ENCODE data around the gene SEC16B.

The SEC16B gene

DNA sequence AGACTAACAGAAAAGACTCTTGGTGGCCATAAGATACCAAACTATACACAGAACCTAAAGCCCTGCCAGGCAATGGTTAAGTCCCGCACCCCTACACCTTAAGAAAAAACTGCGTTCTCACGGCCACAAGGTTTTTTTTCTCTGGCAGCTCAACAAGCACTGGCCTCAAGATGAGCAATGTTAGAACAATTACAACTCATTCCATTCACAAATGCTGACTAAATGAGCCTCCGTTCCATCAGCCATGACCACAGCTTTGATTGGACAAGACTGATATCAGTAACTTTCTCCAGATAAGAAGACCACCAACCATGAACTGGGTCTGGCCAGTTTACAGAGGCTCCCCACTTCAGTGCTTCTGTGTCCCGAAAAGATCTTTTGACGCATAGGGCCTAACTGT lies 31.9 kb downstream of the SEC16B start:
- no peak overlapping the region for H3K27ac ChIP-seq (ENCODE audit: extremely low read depth, low read depth, low read length)
- ChIA-PET CTCF (interaction anchor here (1.0 to 3.5 kb wide), 2 partner anchors 8 to 10 kb away, joined by 3 to 24 read pairs; no protein-coding TSS in a partner anchor), POLR2A (no interaction called here)
- no peaks in the 10 kb centered on the region for H3K36me3 ChIP-seq (ENCODE audit: control insufficient read depth in 2 of 2, insufficient read depth in 1 of 2, low read length in 2 of 2)
- TF ChIP-seq ZNF433 (tag by site-specific recombination; IDR thresholded peaks at IDR 0.05; ENCODE audit: low read depth) (no peak), ZEB2 (tag by site-specific recombination; IDR thresholded peaks at IDR 0.05) (no peak), TCF7L2 (IDR thresholded peaks at IDR 0.05; ENCODE audit: borderline replicate concordance, low read depth, low read length) (no peak), ZNF138 (tag by site-specific recombination; IDR thresholded peaks at IDR 0.05; ENCODE audit: borderline replicate concordance) (no peak), ZNF140 (tag by site-specific recombination; IDR thresholded peaks at IDR 0.05) (no peak), ZNF37A (tag by site-specific recombination; IDR thresholded peaks at IDR 0.05) (no peak), ZNF19 (tag by site-specific recombination; IDR thresholded peaks at IDR 0.05; ENCODE audit: low read depth) (no peak), ZNF561 (tag by site-specific recombination; IDR thresholded peaks at IDR 0.05; ENCODE audit: borderline replicate concordance) (no peak), GLIS2 (tag by site-specific recombination; IDR thresholded peaks at IDR 0.05) (no peak), ZNF426 (tag by site-specific recombination; IDR thresholded peaks at IDR 0.05) (no peak)
- H3K4me1 ChIP-seq (ENCODE audit: control insufficient read depth, insufficient read depth, low read length), result no peaks in the 10 kb centered on the region
- H3K9me3 ChIP-seq (ENCODE audit: control insufficient read depth, insufficient read depth, low read depth, low read length), result no peaks in the 10 kb centered on the region
- H3K4me3 ChIP-seq (ENCODE audit: low read depth, low read length), result no peak overlapping the region

DNA sequence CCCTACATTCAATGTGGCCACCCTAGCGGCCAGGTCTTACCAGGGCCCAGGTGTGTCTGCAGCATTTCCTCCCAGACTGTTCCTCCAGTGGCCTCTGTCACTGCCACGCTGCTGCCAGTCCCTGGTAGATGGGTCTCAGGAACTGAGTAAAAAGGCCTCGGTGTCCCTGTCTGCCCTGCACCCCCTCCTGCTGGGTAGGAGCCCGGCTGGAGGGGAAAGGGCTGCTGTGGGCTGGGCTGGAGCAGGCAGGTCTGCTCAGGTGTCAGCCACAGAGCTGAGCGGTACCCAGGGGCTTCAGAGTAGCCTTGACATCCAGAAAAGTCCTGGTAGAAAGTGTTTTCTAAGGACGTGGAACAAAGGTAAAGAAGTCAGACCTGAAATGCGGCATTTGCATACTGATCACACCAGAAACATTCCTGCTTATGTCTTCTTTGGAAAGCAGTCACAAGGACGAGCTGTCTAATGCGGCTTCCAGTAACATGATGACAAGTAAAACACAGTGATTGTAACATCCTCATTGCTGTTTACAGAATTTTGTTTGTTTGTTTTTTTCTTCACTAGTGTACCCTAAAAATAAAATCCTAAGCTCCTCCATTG lies 32.6 kb downstream of the SEC16B start:
- Histone ChIP-seq H3K4me1 (ENCODE audit: control insufficient read depth, insufficient read depth, low read length) (no peaks in the 10 kb centered on the region), H3K9me3 (ENCODE audit: control insufficient read depth, insufficient read depth, low read depth, low read length) (no peaks in the 10 kb centered on the region), H3K27ac (ENCODE audit: extremely low read depth, low read depth, low read length) (no peak overlapping the region), H3K36me3 (ENCODE audit: control insufficient read depth in 2 of 2, insufficient read depth in 1 of 2, low read length in 2 of 2) (no peaks in the 10 kb centered on the region), H3K4me3 (ENCODE audit: low read depth, low read length) (no peak overlapping the region)
- no peak for TF ChIP-seq ZNF747 (tag by site-specific recombination; IDR thresholded peaks at IDR 0.05)
- TF ChIP-seq ZNF184 (tag by site-specific recombination; IDR thresholded peaks at IDR 0.05), result no peak
- TF ChIP-seq, protein P1, sequence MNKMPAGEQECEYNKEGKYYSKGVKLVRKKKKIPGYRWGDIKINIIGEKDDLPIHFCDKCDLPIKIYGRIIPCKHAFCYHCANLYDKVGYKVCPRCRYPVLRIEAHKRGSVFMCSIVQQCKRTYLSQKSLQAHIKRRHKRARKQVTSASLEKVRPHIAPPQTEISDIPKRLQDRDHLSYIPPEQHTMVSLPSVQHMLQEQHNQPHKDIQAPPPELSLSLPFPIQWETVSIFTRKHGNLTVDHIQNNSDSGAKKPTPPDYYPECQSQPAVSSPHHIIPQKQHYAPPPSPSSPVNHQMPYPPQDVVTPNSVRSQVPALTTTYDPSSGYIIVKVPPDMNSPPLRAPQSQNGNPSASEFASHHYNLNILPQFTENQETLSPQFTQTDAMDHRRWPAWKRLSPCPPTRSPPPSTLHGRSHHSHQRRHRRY (tag by site-specific recombination; IDR thresholded peaks at IDR 0.05), result no peak
- TF ChIP-seq ZNF416 (tag by site-specific recombination; IDR thresholded peaks at IDR 0.05), result no peak
- TF ChIP-seq MYNN (tag by site-specific recombination; IDR thresholded peaks at IDR 0.05; ENCODE audit: borderline replicate concordance), result no peak
- TF ChIP-seq KLF9 (tag by site-specific recombination; IDR thresholded peaks at IDR 0.05; ENCODE audit: low read depth), result no peak
- TF ChIP-seq, protein P2, sequence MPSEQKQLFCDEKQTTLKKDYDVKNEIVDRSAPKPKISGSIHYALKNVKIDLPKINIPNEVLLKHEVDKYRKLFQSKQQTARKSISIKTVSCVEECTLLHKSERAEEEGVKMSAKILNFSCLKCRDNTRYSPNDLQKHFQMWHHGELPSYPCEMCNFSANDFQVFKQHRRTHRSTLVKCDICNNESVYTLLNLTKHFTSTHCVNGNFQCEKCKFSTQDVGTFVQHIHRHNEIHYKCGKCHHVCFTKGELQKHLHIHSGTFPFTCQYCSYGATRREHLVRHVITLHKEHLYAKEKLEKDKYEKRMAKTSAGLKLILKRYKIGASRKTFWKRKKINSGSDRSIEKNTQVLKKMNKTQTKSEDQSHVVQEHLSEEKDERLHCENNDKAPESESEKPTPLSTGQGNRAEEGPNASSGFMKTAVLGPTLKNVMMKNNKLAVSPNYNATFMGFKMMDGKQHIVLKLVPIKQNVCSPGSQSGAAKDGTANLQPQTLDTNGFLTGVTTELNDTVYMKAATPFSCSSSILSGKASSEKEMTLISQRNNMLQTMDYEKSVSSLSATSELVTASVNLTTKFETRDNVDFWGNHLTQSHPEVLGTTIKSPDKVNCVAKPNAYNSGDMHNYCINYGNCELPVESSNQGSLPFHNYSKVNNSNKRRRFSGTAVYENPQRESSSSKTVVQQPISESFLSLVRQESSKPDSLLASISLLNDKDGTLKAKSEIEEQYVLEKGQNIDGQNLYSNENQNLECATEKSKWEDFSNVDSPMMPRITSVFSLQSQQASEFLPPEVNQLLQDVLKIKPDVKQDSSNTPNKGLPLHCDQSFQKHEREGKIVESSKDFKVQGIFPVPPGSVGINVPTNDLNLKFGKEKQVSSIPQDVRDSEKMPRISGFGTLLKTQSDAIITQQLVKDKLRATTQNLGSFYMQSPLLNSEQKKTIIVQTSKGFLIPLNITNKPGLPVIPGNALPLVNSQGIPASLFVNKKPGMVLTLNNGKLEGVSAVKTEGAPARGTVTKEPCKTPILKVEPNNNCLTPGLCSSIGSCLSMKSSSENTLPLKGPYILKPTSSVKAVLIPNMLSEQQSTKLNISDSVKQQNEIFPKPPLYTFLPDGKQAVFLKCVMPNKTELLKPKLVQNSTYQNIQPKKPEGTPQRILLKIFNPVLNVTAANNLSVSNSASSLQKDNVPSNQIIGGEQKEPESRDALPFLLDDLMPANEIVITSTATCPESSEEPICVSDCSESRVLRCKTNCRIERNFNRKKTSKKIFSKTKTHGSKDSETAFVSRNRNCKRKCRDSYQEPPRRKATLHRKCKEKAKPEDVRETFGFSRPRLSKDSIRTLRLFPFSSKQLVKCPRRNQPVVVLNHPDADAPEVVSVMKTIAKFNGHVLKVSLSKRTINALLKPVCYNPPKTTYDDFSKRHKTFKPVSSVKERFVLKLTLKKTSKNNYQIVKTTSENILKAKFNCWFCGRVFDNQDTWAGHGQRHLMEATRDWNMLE (tag by site-specific recombination; conservative IDR thresholded peaks at IDR 0.05; ENCODE audit: low read depth), result no peak
- no peak for TF ChIP-seq ZNF132 (tag by site-specific recombination; IDR thresholded peaks at IDR 0.05; ENCODE audit: borderline replicate concordance)
- no peak for TF ChIP-seq ZNF350 (tag by site-specific recombination; IDR thresholded peaks at IDR 0.05)
- TF ChIP-seq GLI2 (tag by site-specific recombination; IDR thresholded peaks at IDR 0.05; ENCODE audit: borderline replicate concordance, low read depth), result no peak
- no peak for TF ChIP-seq ZEB2 (tag by site-specific recombination; IDR thresholded peaks at IDR 0.05)
- no peak for TF ChIP-seq ZNF777 (tag by site-specific recombination; IDR thresholded peaks at IDR 0.05; ENCODE audit: borderline replicate concordance)
- TF ChIP-seq, protein P3, sequence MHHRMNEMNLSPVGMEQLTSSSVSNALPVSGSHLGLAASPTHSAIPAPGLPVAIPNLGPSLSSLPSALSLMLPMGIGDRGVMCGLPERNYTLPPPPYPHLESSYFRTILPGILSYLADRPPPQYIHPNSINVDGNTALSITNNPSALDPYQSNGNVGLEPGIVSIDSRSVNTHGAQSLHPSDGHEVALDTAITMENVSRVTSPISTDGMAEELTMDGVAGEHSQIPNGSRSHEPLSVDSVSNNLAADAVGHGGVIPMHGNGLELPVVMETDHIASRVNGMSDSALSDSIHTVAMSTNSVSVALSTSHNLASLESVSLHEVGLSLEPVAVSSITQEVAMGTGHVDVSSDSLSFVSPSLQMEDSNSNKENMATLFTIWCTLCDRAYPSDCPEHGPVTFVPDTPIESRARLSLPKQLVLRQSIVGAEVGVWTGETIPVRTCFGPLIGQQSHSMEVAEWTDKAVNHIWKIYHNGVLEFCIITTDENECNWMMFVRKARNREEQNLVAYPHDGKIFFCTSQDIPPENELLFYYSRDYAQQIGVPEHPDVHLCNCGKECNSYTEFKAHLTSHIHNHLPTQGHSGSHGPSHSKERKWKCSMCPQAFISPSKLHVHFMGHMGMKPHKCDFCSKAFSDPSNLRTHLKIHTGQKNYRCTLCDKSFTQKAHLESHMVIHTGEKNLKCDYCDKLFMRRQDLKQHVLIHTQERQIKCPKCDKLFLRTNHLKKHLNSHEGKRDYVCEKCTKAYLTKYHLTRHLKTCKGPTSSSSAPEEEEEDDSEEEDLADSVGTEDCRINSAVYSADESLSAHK (tag by site-specific recombination; IDR thresholded peaks at IDR 0.05), result no peak
- TF ChIP-seq ZNF664 (tag by site-specific recombination; IDR thresholded peaks at IDR 0.05), result no peak
- POLR2A ChIA-PET, result no interaction called here
- CTCF ChIA-PET, result interaction anchor here (1.0 to 3.5 kb wide), 2 partner anchors 8 to 11 kb away, joined by 3 to 24 read pairs; no protein-coding TSS in a partner anchor

Data from HEK293 (cell line).